Right lobe of liver (tissue), 6 donors: Measurements from ENCODE around the gene MCF2L2. TPM values are rescaled to one million over a fixed set of nuclear protein-coding genes. Genes with fewer than 3 reads are reported as not detected.

ENCODE experiments used
- ATAC-seq, 4 donors: fragments of 200-7000 bp; cut with Tn5 transposase; one replicate each; pipeline ENCODE4 v1.9.1; 2020; ENCODE audit warnings: mild to moderate bottlenecking in 4 of 4, moderate library complexity in 4 of 4
- DNase-seq, 3 donors: peaks; one replicate each; pipeline ENCODE4 v3.0.0-alpha.2; 2020
- H3K27ac ChIP-seq, 3 donors: fragments of 200-600 bp; one replicate each; pipeline ENCODE4 v1.8.0; 2022
- H3K27me3 ChIP-seq, 2 donors: fragments of 200-600 bp; one replicate each; pipeline ENCODE4 v1.8.0; 2022
- H3K36me3 ChIP-seq, 4 donors: fragments of 200-600 bp; sonication (generic) in 1 of 4; one replicate each; pipeline versions ENCODE4 v1.5.1 to v1.8.0; 2017 to 2022; ENCODE audit warnings: control low read depth in 1 of 4
- H3K4me1 ChIP-seq, 4 donors: fragments of 200-600 bp; sonication (generic) in 1 of 4; one replicate each; pipeline versions ENCODE4 v1.5.1 to v1.8.0; 2017 to 2022; ENCODE audit warnings: control low read depth in 1 of 4
- H3K4me3 ChIP-seq, 3 donors: fragments of 200-600 bp; one replicate each; pipeline ENCODE4 v1.8.0; 2022
- H3K9me3 ChIP-seq, 4 donors: fragments of 200-600 bp; sonication (generic) in 1 of 4; one replicate each; pipeline versions ENCODE4 v1.5.1 to v1.8.0; 2017 to 2022; ENCODE audit warnings: control low read depth in 1 of 4
- CTCF ChIP-seq, 4 donors: fragments of 200-600 bp in 3 of 4; fragments of 450-650 bp in 1 of 4; IDR thresholded peaks; one replicate each; pipeline versions ENCODE4 v1.5.1 to v1.8.0; 2016 to 2022; ENCODE audit warnings: antibody characterized with exemption in 4 of 4, mild to moderate bottlenecking in 2 of 4
- POLR2A ChIP-seq: fragments of 450-650 bp; IDR thresholded peaks from one replicate; pipeline ENCODE4 v1.6.1; 2017; ENCODE audit warnings: antibody characterized with exemption, mild to moderate bottlenecking
- WGBS: methylation state at CpG from one replicate; pipeline ENCODE4 v1.1.6; 2018; ENCODE audit warnings: low coverage, low lambda C conversion rate; ENCODE audit not compliant: insufficient coverage; ENCODE audit errors: missing lambda C conversion rate; 5-methylcytosine and 5-hydroxymethylcytosine counted together
- intact Hi-C, 2 donors: fragments of 100-400 bp; cut with DNase I; formaldehyde crosslinking; loops; one replicate each; pipeline versions ENCODE4 v1.11.2 to v1.14.1; 2022
- total RNA-seq, 6 experiments: library from RNA; depleted of rRNA in 2 of 6; stranded (reverse); fragments of >200 nt in 2 of 6; fragmentation: NEBNext Ultra II Directional in 3 of 6; extraction: Animal tissue kit (Norgen Biotek cat#: 25700) in 3 of 6; gene quantifications; one replicate each; pipeline versions ENCODE4 v1.1.0 to v1.2.4, GENCODE V29; 2016 to 2023
- donor health status: DM: no; HTN: yes; CAD: no.
- donor health status: DM: no; HTN: no; CAD: no.
- donor health status: DM: no; HTN: no; CAD: no.
- donor health status: DM: no; HTN: yes; CAD: no.
- donor health status: DM: no; HTN: yes; CAD: no.

MCF2L2 gene
- total RNA-seq, 6 experiments from 2014 or later = 0.07 to 0.19 (median 0.17) TPM; not detected in 1

- DNase-seq (no peak), ATAC-seq (peak in 1 of 4 donors; percentile 14)
- Histone ChIP-seq H3K27me3 (no peaks in the 10 kb centered on the region), H3K36me3 (no peaks in the 10 kb centered on the region), H3K27ac (no peak overlapping the region), H3K4me3 (peak overlapping the region in 1 of 3 donors; percentile 61), H3K9me3 (no peaks in the 10 kb centered on the region), H3K4me1 (peaks cover 0 to 3% (median 0%) of the 10 kb centered on the region in 4 donors)
- TF ChIP-seq POLR2A (no peak), CTCF (IDR thresholded peaks at IDR 0.05) (no peak)
- WGBS = 36% methylated on average over 15 of the region's 25 CpGs
- intact Hi-C loops = no loop called here
Measured at GRCh38 chr3:183161552-183162336, 266.7 kb downstream of the MCF2L2 start.

GRCh38 chr3:183160616-183161015 is 267.8 kb downstream of the MCF2L2 start:
- Histone ChIP-seq H3K9me3 (no peaks in the 10 kb centered on the region), H3K4me3 (no peak overlapping the region), H3K36me3 (no peaks in the 10 kb centered on the region), H3K27me3 (no peaks in the 10 kb centered on the region), H3K27ac (no peak overlapping the region), H3K4me1 (peaks cover 0 to 3% (median 0%) of the 10 kb centered on the region in 4 donors)
- ATAC-seq (no peak), DNase-seq (no peak)
- intact Hi-C loops = no loop called here
- no peak for TF ChIP-seq CTCF (IDR thresholded peaks at IDR 0.05)
- no peak for TF ChIP-seq POLR2A
- 82% methylated on average over 5 of the region's 5 CpGs for WGBS

- WGBS = 80% methylated on average over 3 of the region's 3 CpGs
- TF ChIP-seq POLR2A (no peak), CTCF (IDR thresholded peaks at IDR 0.05) (peak in 1 of 4 donors; percentile 10)
- H3K9me3 ChIP-seq = no peaks in the 10 kb centered on the region
- no peaks in the 10 kb centered on the region for H3K27me3 ChIP-seq
- DNase-seq = no peak
- H3K4me3 ChIP-seq = no peak overlapping the region
- no peak for ATAC-seq
- intact Hi-C loops = no loop called here
- H3K36me3 ChIP-seq = no peaks in the 10 kb centered on the region
- peaks cover 0 to 3% (median 0%) of the 10 kb centered on the region in 4 donors for H3K4me1 ChIP-seq
- no peak overlapping the region for H3K27ac ChIP-seq
Measured at GRCh38 chr3:183159333-183159732, 269.1 kb downstream of the MCF2L2 start.

- H3K4me1 ChIP-seq = peaks cover 0 to 3% (median 0%) of the 10 kb centered on the region in 4 donors
- no peaks in the 10 kb centered on the region for H3K27me3 ChIP-seq
- no peaks in the 10 kb centered on the region for H3K36me3 ChIP-seq
- no peak overlapping the region for H3K4me3 ChIP-seq
- DNase-seq (no peak), ATAC-seq (no peak)
- TF ChIP-seq CTCF (IDR thresholded peaks at IDR 0.05) = no peak
- TF ChIP-seq POLR2A = no peak
- H3K9me3 ChIP-seq = no peaks in the 10 kb centered on the region
- 65% methylated on average over 2 of the region's 3 CpGs for WGBS
- intact Hi-C loops = no loop called here
- H3K27ac ChIP-seq = no peak overlapping the region
Measured at GRCh38 chr3:183158551-183159006, 269.8 kb downstream of the MCF2L2 start.
